Smooth muscle cell (in vitro differentiated cells): ENCODE data around the gene BTNL3. TPM values are rescaled to one million over a fixed set of nuclear protein-coding genes. Genes with fewer than 3 reads are reported as not detected.

ENCODE experiments used
- DNase-seq: peaks from one replicate; lab custom pipeline; 2025; ENCODE audit not compliant: unreplicated experiment; lab: John Stamatoyannopoulos, UW
- H2AFZ ChIP-seq: fragments of 200-600 bp; sonication (generic); 2 replicates; pipeline ENCODE4 v1.6.0; 2016; ENCODE audit warnings: antibody characterized with exemption, low read depth, mild to moderate bottlenecking
- H3F3A ChIP-seq: fragments of 200-600 bp; sonication (generic); 2 replicates; pipeline ENCODE4 v1.6.0; 2017; ENCODE audit warnings: antibody characterized with exemption, low read depth
- H3K27ac ChIP-seq: fragments of 200-600 bp; sonication (generic); 2 replicates; pipeline ENCODE4 v1.5.1; 2016; ENCODE audit warnings: low read depth, mild to moderate bottlenecking
- H3K27me3 ChIP-seq: fragments of 200-600 bp; sonication (generic); 2 replicates; pipeline ENCODE4 v1.6.1; 2016; ENCODE audit warnings: low read depth, mild to moderate bottlenecking
- H3K36me3 ChIP-seq: fragments of 200-600 bp; sonication (generic); 2 replicates; pipeline ENCODE4 v1.5.1; 2016; ENCODE audit warnings: low read depth
- H3K4me1 ChIP-seq: fragments of 200-600 bp; sonication (generic); 2 replicates; pipeline ENCODE4 v1.5.1; 2016; ENCODE audit warnings: low read depth
- H3K4me2 ChIP-seq: fragments of 200-600 bp; sonication (generic); 2 replicates; pipeline ENCODE4 v1.6.0; 2016; ENCODE audit warnings: mild to moderate bottlenecking
- H3K4me3 ChIP-seq: fragments of 200-600 bp; sonication (generic); 2 replicates; pipeline ENCODE4 v1.5.1; 2016; ENCODE audit warnings: mild to moderate bottlenecking
- H3K79me2 ChIP-seq: fragments of 200-600 bp; sonication (generic); 2 replicates; pipeline ENCODE4 v1.6.0; 2016; ENCODE audit warnings: low read depth, mild to moderate bottlenecking
- H3K9ac ChIP-seq: fragments of 200-600 bp; sonication (generic); 2 replicates; pipeline ENCODE4 v1.6.0; 2016; ENCODE audit warnings: low read depth
- H3K9me3 ChIP-seq: fragments of 200-600 bp; sonication (generic); replicated peaks from 2 replicates; pipeline ENCODE4 v1.5.1; 2016; ENCODE audit warnings: low read depth
- H4K20me1 ChIP-seq: fragments of 200-600 bp; sonication (generic); 2 replicates; pipeline ENCODE4 v1.6.0; 2016; ENCODE audit warnings: low read depth
- WGBS: methylation state at CpG from one replicate; pipeline ENCODE4 v1.1.7; 2016; ENCODE audit warnings: low lambda C conversion rate; 5-methylcytosine and 5-hydroxymethylcytosine counted together
- polyA plus RNA-seq: library from polyadenylated mRNA; unstranded; fragments of >200 nt; fragmentation: Nextera tagmentation; extraction: Ambion mirVana; gene quantifications from 2 replicates; pipeline ENCODE4 v1.2.1, GENCODE V29; 2016
- total RNA-seq: library from RNA; depleted of rRNA; stranded (reverse); fragments of >200 nt; gene quantifications from 2 replicates; pipeline ENCODE4 v1.2.3, GENCODE V29; 2014
- TF ChIP-seq, protein P1 (sequence below): fragments of 200-600 bp; sonication (generic); IDR thresholded peaks from 2 replicates; pipeline ENCODE4 v1.5.1; 2017; ENCODE audit warnings: borderline replicate concordance, mild to moderate bottlenecking, antibody characterized with exemption; ENCODE audit not compliant: insufficient read depth, poor library complexity, severe bottlenecking

The BTNL3 gene
- total and polyA plus RNA-seq, 2 experiments from 2014 or later: not detected

GRCh38 chr5:180960209-180960608, 28.4 kb upstream of the BTNL3 start:
- Histone ChIP-seq H3K4me1 (no peaks in the 10 kb centered on the region), H3K9me3 (no peaks in the 10 kb centered on the region), H2AFZ (no peak overlapping the region), H3K4me3 (no peak overlapping the region), H3K79me2 (no peaks in the 10 kb centered on the region), H3K9ac (no peak overlapping the region), H3K27me3 (no peaks in the 10 kb centered on the region), H4K20me1 (no peaks in the 10 kb centered on the region), H3K27ac (peak overlapping the region; percentile 70), H3F3A (no peaks in the 10 kb centered on the region), H3K4me2 (no peak overlapping the region), H3K36me3 (no peaks in the 10 kb centered on the region)
- 47% methylated on average over 3 of the region's 3 CpGs for WGBS
- no peak for DNase-seq
- TF ChIP-seq, protein P1, sequence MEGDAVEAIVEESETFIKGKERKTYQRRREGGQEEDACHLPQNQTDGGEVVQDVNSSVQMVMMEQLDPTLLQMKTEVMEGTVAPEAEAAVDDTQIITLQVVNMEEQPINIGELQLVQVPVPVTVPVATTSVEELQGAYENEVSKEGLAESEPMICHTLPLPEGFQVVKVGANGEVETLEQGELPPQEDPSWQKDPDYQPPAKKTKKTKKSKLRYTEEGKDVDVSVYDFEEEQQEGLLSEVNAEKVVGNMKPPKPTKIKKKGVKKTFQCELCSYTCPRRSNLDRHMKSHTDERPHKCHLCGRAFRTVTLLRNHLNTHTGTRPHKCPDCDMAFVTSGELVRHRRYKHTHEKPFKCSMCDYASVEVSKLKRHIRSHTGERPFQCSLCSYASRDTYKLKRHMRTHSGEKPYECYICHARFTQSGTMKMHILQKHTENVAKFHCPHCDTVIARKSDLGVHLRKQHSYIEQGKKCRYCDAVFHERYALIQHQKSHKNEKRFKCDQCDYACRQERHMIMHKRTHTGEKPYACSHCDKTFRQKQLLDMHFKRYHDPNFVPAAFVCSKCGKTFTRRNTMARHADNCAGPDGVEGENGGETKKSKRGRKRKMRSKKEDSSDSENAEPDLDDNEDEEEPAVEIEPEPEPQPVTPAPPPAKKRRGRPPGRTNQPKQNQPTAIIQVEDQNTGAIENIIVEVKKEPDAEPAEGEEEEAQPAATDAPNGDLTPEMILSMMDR: no peak

GRCh38 chr5:180969406-180969805, 19.2 kb upstream of the BTNL3 start:
- WGBS: 94% methylated on average over 17 of the region's 23 CpGs
- no peaks in the 10 kb centered on the region for H3F3A ChIP-seq

GRCh38 chr5:180970336-180970735, 18.3 kb upstream of the BTNL3 start:
- Histone ChIP-seq H3K36me3 (no peaks in the 10 kb centered on the region), H3K9ac (no peak overlapping the region), H3K79me2 (no peaks in the 10 kb centered on the region), H3F3A (no peaks in the 10 kb centered on the region), H3K4me1 (no peaks in the 10 kb centered on the region), H3K4me3 (no peak overlapping the region), H3K4me2 (no peak overlapping the region), H3K9me3 (no peaks in the 10 kb centered on the region), H4K20me1 (no peaks in the 10 kb centered on the region), H3K27ac (no peak overlapping the region), H2AFZ (no peak overlapping the region), H3K27me3 (no peaks in the 10 kb centered on the region)
- TF ChIP-seq, protein P1: no peak
- no peak for DNase-seq
- 100% methylated on average over 1 of the region's 31 CpGs for WGBS

More at GRCh38 chr5:180969406-180969805, 19.2 kb upstream of the BTNL3 start:
- Histone ChIP-seq H4K20me1 (no peaks in the 10 kb centered on the region), H3K4me3 (no peak overlapping the region), H3K27ac (no peak overlapping the region), H3K9ac (no peak overlapping the region), H3K4me1 (no peaks in the 10 kb centered on the region), H3K9me3 (no peaks in the 10 kb centered on the region), H2AFZ (no peak overlapping the region), H3K79me2 (no peaks in the 10 kb centered on the region), H3K27me3 (no peaks in the 10 kb centered on the region), H3K36me3 (no peaks in the 10 kb centered on the region), H3K4me2 (no peak overlapping the region)
- TF ChIP-seq, protein P1: no peak
- DNase-seq: no peak

DNA sequence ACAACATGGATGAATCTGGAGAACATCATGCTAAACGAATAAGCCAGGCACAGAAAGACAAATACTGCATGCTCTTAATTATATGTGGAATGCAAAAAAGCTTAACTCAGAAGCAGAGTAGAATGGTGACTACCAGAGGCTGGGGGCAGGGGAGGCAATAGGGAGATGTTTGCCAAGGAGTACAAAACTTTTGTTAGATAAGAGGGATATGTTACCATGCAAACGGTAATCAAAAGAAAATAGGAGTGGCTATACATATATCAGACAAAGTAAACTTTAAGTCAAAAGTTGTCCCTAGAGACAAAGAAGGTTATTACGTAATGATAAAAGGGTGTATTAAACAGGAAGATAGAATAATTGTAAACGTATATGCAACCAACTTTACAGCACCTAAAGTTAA, 17.8 kb upstream of the BTNL3 start:
- 86% methylated on average over 4 of the region's 4 CpGs for WGBS
- no peaks in the 10 kb centered on the region for H3K79me2 ChIP-seq
- no peaks in the 10 kb centered on the region for H3K4me1 ChIP-seq
- H3K36me3 ChIP-seq: no peaks in the 10 kb centered on the region
- H3F3A ChIP-seq: no peaks in the 10 kb centered on the region
- no peak overlapping the region for H3K4me3 ChIP-seq
- no peak overlapping the region for H3K27ac ChIP-seq
- no peaks in the 10 kb centered on the region for H3K27me3 ChIP-seq
- no peak for DNase-seq
- no peaks in the 10 kb centered on the region for H4K20me1 ChIP-seq
- H3K9me3 ChIP-seq: no peaks in the 10 kb centered on the region
- TF ChIP-seq, protein P1: no peak
- no peak overlapping the region for H3K9ac ChIP-seq
- H3K4me2 ChIP-seq: no peak overlapping the region
- no peak overlapping the region for H2AFZ ChIP-seq
